ENCODE measurements around the gene CFD.
"Not testable (repeated sequence)": the region's sequence is repeated elsewhere in the genome, so short reads cannot be mapped to it uniquely, and the experiment has no call there.

Gene CFD

DNA sequence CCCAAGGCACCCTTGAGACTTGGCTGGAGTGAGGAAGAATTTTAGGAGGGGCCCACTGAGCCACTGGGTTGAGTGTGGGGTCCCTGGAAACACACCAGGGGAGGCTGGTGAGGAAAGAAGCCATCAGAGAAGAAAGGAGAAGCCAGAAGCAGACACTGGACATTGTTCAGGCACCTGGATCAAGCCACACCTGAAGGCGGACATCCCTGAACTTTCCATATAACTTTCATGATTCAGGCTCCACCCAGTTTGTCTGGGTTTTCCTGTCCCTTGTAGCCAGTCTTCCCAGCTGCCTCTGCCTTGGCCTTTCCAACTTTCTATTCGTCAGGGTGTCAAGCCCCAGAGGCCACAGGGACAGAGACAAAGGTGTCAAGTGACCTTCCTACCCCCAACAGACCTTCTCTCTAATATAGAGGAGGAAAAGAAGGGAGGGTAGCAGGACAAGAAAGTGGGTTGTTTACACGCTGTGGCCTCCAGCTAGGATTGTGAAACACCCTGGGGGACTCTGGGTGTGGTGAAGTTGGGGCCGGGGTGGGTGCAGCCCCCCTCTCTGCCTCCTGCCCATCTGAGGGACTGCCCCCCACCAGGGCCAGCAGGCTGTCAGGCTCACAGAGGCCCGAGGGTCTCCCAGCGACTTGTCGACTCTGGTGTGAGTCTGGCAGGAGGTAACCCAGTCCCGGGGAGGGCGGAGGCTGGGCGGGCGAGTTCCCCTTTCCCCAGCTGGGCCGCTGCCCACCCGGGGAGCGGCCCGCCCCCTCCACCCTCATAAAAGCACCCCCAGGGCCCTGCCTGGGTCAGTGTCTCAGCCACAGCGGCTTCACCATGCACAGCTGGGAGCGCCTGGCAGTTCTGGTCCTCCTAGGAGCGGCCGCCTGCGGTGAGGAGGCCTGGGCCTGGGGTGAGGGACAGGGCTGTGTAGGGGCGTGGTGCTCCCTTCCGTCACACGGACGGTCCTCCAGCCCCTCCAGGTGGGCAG lies at the start of gene CFD:
Gene CFD (plus strand): TSS at position 797 of the 976 bp plus-strand sequence. CDS start 26 bp downstream, at position 823.
- DNase-seq (ENCODE audit: low spot score), result no peak

DNA sequence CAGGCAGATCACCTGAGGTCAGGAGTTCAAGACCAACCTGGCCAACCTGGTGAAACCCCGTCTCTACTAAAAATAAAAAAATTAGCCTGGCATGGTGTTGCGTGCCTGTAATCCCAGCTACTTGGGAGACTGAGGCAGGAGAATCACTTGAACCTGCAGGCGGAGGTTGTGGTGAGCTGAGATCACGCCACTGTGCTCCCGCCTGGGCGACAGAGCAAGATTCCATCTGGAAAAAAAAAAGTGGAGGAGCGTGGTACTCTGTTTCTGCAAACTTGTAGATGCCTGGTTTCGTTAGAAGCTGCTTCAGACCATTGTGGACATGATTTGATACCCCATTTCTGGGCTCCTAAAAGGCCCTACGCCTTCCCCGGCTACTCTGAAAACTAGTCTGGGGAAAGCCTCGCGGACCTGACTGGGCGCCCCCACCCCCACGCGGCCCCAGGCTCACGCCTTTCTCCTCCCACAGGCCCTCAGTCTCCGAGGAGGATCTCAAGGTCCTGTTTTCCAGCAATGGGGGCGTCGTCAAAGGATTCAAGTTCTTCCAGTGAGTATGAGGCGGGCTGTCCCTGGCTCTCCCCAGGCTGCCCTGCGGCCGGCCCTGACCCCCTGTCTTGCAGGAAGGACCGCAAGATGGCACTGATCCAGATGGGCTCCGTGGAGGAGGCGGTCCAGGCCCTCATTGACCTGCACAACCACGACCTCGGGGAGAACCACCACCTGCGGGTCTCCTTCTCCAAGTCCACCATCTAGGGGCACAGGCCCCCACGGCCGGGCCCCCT lies 49.2 kb upstream of the CFD start:
- DNase-seq (ENCODE audit: low spot score), result no peak

DNA sequence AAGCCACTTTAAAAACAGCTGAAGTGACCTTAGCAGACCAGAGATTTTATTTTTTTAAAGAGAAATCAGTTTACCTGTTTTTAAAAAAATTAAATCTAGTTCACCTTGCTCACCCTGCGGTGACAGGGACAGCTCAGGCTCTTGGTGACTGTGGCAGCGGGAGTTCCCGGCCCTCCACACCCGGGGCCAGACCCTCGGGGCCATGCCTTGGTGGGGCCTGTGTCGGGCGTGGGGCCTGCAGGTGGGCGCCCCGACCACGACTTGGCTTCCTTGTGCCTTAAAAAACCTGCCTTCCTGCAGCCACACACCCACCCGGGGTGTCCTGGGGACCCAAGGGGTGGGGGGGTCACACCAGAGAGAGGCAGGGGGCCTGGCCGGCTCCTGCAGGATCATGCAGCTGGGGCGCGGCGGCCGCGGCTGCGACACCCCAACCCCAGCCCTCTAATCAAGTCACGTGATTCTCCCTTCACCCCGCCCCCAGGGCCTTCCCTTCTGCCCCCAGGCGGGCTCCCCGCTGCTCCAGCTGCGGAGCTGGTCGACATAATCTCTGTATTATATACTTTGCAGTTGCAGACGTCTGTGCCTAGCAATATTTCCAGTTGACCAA lies 48.5 kb upstream of the CFD start:
- no peak for DNase-seq (ENCODE audit: low spot score)

DNA sequence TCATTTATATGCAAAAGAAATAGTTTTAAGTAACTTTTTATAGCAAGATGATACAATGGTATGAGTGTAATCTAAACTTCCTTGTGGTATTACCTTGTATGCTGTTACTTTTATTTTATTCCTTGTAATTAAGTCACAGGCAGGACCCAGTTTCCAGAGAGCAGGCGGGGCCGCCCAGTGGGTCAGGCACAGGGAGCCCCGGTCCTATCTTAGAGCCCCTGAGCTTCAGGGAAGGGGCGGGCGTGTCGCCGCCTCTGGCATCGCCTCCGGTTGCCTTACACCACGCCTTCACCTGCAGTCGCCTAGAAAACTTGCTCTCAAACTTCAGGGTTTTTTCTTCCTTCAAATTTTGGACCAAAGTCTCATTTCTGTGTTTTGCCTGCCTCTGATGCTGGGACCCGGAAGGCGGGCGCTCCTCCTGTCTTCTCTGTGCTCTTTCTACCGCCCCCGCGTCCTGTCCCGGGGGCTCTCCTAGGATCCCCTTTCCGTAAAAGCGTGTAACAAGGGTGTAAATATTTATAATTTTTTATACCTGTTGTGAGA lies 47.9 kb upstream of the CFD start:
- DNase-seq (ENCODE audit: low spot score), result no peak

DNA sequence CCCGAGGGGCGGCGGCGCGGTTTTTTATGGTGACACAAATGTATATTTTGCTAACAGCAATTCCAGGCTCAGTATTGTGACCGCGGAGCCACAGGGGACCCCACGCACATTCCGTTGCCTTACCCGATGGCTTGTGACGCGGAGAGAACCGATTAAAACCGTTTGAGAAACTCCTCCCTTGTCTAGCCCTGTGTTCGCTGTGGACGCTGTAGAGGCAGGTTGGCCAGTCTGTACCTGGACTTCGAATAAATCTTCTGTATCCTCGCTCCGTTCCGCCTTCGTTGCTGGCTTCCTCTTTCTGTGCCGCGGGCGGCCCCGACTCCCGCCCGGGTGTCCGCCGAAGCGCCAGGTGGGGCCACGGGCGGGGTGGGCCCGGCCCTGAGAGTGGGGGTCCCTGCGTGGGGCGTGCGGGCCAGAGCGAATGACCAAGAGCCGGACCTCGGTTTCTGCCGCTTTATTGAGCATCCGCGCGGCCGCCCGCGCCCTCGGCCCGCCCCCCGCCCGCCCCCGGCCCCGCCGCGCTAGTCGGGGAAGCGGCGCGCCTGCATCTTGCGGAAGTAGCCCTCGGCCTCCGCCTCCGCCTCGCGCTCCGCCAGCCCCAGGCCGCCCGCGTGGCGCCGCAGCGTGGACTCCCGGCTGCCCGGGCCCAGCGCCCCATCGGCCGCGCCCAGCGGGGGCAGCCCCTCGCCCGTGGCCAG lies 47.3 kb upstream of the CFD start:
- no peak for DNase-seq (ENCODE audit: low spot score)

DNA sequence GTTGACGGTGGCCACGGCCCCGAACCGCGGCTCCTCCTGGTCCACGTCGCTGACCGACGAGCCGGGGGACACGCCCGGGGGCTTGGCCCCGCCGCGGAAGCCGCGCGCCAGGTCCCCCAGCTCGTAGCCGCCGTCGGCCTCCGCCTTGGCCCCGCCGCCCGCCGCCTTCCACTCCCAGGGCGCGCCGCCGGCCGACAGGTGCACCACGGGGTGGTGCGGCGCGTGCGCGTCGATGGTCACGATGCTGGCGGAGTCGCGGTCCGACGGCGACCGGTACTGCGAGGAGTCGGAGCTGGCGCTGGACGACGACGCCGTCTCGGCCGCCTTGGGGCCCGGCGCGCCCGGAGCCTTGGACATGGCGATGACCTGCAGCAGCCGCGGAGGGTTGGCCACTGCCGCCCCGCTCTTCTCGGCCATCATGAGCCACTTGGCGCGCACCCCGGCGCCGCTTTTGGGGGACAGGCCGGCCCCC lies 46.7 kb upstream of the CFD start:
- DNase-seq (ENCODE audit: low spot score), result no peak

DNA sequence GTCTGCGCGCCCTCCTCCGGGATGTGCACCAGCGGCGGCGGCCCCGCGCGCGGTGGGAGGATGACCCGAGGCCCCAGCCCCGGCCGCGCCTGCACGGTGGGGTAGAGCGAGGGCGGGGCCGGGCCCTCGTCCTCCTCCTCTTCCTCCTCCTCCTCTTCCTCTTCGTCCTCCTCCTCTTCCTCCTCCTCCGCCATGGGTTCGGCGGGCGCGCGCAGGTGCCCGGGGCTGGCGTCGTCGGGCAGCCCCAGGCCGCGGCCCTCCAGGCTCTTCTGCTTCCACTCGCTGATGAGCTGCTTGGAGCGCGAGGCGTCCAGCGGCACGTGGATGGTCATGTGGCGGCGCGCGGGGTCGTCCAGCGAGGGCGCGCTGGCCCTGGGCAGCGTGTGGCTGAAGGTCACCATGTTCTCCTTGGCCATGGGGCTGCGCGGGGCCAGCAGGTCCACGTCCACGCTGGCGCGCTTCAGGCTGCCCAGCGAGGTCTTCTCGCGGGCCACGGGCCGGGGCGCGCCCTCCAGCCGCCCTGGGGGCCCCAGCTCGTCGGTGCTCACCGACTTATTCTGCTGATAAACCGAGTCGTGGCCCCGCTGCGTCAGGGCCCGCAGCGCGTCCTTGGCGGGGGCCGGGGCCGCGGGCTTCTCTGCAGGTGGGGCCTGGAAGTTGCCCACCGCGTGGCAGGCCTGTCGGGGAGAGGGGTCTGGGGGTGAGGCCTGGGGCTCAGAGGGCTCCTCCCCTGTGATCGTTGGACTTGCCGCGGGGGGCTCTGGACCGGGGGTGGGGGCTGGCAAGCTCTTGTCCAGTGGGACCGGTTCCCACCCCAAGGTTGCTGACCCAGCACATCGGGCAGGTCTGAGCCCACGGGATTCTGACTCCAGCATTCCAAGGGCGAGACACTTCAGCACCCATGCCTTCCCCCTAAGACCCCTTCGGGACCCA lies 46.0 kb upstream of the CFD start:
- no peak for DNase-seq (ENCODE audit: low spot score)

DNA sequence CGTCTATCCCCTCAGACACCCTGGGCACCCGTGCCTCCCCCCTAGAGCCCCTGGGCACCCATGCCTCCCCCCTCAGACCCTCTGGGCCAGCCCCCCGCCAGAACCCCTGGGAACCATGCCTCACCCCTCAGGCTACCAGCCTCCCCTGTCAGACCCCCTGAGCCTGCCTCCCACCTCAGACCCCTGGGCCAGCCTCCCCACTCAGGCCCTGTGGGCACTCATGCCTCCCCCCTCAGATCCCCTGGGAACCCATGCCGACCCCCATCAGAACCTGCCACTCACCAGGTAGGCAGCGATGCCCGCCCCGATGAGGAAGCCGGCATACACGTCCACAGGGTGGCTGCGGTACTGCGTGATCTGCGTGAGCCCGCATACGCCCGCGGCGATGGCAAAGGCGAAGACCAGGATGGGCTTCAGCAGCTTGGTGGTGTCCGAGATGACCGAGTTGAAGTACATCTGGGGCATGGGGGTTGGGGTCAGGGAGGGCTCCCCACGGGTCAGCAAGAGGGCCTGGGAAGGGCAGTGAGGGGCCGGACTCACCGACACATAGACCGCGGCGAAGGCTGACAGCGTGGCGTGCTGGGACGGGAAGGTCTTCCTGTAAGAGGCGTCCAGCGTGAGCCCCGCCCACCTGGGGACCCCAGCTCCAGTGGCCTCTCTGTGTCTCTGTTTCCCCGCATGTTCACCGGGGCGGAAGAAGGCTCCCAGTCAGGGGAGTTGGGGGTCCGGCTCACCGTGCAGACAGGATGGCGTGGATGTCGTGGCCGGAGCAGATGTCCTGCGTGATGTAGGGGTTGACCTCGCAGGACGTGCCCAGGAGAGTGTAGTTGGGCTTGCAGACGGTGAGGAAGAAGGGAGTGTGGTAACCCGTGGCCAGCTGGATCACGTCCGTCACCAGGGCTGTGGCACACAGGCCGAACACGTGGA lies 45.0 kb upstream of the CFD start:
- DNase-seq (ENCODE audit: low spot score), result no peak

DNA sequence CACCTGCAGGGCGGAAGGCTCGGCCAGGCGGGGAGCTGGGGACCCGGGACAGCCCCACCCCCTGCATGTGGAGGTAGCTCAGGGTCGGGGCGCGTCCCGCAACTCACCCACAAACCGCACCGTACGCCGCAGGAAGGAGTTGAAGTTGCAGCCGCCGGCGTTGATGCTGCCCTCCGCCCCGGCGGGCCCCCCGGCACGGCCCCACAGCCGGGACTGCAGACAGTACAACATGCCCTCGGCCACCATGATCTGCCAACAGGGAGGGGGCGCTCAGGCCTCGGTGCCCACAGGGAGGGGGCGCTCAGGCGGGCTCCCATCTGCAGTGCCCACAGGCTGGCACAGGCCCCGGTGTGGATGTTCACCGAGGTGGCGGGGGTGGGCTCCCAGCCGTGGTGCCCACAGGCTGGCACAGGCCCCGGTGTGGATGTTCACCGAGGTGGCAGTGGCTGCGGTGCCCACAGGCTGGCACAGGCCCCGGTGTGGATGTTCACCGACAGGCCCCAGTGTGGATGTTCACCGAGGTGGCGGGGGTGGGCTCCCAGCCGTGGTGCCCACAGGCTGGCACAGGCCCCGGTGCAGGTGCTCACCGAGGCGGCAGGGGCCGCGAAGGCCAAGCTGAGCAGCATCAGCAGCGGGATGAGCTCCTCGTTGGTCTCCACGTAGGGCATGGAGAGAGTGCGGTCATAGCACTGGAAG lies 44.2 kb upstream of the CFD start:
- DNase-seq (ENCODE audit: low spot score), result no peak

DNA sequence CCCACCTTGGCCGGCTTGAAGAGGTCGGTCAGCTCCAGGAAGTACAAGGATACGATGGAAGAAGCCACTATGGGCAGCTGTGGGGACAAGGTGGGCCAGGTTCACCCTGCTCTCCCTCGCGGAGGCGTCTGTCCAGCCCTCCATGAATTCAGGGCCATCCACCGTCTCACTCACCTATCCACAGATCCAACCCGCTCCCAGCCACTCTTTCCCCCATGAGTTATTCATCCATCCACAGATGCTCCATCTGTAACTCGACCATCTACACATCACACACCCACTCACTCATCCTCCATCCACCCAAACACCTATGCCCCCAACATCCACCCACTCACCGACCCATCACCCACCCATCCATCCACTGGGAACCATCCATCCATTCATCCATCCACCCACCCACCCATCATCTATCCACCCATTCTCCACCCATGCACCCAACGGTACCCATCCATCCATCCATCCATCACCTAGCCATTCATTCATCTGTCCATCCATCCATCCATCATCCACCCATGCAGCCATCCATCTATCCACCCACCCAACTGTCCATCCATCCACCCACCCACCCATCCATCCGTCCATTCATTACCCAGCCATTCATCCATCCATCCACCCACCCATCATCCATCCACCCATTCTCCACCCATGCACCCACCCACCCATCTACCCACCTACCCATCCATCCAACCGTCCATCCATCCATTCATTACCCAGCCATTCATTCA lies 43.5 kb upstream of the CFD start:
- no peak for DNase-seq (ENCODE audit: low spot score)

DNA sequence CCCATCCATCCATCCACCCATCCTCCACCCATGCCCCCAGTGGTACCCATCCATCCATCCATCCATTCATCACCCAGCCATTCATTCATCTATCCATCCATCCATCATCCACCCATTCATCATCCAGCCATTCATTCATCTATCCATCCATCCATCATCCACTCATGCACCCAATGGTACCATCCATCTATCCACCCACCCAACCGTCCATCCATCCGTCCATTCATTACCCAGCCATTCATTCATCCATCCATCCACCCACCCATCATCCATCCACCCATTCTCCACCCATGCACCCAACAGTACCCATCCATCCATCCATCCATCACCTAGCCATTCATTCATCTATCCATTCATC lies 43.0 kb upstream of the CFD start:
- DNase-seq (ENCODE audit: low spot score), result no peak

DNA sequence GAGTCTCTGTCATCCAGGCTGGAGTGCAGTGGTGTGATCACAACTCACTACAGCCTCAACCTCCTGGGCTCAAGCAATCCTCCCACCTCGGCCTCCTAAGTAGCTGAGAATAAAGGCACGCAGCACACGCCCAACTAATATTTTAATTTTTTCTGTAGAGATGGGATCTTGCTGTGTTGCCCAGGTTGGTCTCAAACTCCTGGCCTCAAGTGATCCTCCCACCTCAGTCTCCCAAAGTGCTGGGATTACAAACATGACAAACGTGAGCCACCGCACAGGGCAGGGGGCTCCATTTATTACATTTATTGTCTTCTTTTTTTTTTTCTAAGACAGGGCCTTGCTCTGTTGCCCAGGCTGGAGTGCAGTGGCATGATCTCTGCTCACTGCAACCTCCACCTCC lies 39.3 kb upstream of the CFD start:
- DNase-seq (ENCODE audit: low spot score), result not testable (repeated sequence)

DNA sequence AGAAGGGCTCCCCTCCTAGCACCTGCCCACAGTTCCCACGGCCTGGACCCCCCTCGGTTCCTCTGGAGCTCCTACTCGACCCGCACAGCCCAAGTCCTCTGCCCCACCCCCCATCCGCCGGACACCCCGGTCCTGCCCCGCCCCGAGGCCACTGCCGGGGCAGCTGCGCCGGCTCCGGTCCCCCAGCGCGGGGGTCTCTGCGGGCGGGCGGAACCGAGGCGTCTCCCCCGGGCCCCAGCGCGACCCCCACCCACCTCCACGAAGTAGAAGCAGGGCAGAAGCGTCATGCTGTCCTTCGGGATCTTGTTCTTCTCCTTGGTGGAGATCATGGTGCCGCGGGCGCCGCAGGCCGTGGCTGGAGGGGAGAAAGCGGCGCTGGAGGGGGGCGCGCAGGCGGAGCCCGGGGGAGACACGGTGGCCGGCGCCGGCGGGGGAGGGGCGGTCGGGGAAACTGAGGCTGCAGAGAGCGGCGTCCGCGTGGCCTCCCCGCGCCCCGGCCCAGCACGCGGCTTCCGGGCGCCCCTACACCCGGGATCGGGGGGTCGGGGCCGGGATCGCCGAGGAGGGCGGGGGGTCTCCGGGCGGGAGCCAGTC lies 38.1 kb upstream of the CFD start:
- no peak for DNase-seq (ENCODE audit: low spot score)

DNA sequence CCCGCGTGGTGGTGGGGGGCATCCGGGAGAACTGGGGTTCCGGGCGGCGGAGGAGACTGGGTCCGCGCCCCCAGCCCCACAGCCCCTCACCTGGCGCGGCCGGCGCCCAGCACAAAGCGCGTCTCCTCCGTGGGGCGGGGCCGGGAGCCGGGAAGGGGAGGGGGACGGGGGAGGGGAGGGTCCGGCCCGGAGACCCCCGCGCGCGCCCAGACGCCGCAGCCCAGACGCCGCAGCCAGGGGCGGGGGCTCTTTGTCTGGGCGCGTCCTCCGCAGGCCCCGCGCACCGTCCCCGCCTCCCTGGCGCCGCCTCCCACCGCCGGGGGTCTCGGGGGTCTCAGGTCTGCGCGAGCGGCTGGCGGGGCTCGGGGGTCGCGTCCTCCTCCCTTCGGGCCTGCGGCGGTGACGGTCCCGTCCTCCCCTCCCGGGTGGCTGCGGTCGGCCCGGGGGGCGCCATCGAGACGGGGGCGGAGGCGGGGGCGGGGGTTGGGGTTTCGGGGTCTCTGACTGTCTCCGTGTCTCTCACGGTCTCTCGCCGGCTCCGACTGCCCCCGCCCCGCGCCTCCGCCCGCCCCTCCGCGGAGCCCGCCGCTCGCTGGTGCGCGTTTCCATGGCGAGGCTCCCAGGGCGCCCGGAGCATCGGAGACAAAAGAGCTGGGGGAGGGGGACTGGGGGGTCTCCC lies 37.5 kb upstream of the CFD start, which contains the start of gene PLPPR3:
Gene PLPPR3 (minus strand): TSS at position 131 of the 679 bp plus-strand sequence. CDS start 396 bp downstream, outside the sequence.
- DNase-seq (ENCODE audit: low spot score), result no peak

DNA sequence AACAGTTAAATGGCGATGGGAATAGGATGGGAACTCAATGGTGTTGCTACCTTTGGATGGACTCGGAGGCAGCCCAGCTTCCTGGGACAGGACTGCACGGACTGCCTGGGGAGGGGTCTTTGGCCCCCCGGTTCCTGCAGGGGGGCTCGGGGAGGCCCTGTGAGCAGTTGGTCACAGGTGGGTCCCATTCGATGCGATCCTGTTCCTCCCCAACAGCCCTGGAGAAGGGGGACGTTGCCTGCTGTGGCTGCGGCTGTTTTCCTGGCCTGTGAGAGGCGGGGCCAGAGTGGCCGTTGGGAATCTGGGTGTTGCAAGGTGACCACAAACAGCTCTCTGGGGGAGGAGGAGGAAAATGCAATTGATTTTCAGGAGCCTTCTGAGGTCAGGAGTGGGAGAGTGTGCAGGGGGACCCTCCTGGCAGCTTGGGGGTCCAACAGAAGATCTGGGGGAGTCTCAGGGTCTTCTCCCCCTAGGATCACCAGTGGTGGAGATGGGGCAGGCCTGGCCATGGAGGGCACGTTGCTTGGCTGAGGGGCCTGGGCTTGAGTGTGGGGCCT lies 35.8 kb upstream of the CFD start:
- DNase-seq (ENCODE audit: low spot score), result no peak

DNA sequence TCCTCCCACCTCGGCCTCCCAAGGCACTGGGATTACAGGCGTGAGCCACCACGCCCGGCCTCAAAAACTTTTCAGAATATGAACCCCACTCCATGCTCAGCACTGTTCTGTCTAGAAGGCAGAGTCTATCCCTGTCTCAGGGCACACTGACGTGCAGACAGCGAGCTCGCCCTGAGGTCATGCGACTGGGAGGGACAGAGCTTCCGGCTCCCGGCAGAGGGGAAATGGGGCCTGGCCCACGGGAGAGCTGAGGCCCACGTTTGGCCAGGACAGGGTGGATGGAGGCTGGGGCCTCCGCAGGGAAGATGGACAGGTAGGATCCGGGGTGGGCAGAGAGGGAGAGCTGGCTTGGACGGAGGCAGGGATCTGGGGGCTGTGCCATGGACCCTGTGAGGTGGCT lies 34.6 kb upstream of the CFD start:
- DNase-seq (ENCODE audit: low spot score), result no peak
